ENCODE measurements around the gene UNC13D.
"Not testable (repeated sequence)": the region's sequence is repeated elsewhere in the genome, so short reads cannot be mapped to it uniquely, and the experiment has no call there.

Gene UNC13D

DNA sequence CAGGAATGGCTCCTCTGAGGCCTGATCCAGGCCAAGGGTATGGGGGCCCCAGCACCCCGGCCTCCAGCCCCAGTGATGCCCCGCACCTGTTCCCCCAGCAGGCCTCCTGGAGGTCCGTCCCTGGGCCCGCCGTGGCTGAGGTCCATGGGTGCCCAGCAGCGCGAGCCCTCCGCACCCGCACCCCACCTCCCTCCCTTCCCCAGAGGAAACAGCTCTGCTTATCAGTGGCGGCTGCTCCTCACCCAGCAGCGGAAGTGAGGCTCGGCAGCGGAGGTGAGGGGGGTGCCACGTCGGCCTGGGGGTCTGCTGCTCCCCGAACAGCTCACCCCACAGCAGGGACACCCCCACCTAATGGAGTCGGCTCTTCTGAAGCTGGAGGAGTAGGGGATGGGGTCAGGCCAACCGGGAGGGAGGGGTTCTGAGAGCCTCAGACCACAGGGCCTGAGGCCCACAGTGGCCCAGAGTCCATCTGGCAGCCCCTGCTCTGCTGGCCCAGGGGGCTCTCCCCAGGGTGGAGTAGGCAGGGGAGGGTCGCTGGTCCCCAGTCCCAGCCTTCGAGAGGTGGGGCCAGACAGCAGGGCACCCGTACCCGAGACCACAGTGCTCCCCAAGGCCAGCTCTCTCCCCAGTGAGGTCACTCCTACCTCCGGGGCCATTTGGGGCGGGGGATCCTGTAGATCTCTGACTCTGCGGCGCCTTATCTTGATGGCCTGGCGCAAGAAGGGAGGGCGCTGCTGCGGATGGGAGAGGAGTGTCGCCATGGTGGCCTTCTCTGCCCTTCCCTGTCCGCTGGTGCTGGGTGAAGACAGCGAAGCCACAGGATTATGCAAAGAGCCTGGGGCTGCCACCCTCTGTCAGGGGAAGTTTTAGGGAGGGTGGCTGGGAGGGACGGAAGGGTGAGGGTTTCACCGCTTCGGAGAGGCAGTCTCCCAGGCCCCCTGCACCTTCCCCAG, at the start of gene UNC13D:
UNC13D (minus strand) TSS at position 828 of the 953 bp plus-strand sequence; CDS start at position 761, 67 bp downstream.
- DNase-seq (ENCODE audit: low spot score): no peak

DNA sequence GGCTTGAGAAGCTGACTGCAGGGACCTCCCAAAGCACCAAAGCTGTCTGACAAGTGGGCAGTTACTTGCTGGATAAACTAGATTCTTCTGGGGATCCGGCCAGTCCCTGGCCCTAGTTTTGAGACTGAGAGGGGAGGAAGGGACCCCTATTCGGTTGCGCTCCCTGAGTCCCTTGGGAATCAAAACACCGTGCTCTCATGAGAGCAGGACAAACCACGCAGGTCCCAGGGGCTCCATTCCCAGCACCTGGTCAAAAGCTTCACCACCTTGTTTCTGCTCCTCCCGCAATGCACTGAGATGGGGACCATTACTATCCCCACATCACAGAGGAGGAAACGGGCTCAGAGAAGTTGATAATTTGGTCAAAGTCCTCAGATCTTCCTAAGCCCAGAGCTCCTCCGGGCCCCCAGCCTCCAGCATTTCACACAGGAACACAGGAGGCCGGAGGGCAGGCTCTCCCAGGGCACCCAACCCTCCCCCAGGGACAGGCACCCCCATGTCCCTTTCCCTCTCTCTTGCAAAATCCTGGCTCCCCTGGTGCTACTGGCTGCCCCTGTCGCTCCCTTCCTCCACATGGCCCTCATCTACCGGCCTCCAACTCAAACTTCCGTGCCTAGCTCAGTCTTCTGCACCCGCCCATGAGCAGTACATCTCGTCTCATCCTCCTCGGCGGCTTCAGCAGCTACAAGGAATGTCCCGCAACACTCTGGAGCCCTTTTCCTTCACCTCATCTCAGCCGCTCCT, 49.3 kb upstream of the UNC13D start:
- DNase-seq (ENCODE audit: low spot score): no peak

DNA sequence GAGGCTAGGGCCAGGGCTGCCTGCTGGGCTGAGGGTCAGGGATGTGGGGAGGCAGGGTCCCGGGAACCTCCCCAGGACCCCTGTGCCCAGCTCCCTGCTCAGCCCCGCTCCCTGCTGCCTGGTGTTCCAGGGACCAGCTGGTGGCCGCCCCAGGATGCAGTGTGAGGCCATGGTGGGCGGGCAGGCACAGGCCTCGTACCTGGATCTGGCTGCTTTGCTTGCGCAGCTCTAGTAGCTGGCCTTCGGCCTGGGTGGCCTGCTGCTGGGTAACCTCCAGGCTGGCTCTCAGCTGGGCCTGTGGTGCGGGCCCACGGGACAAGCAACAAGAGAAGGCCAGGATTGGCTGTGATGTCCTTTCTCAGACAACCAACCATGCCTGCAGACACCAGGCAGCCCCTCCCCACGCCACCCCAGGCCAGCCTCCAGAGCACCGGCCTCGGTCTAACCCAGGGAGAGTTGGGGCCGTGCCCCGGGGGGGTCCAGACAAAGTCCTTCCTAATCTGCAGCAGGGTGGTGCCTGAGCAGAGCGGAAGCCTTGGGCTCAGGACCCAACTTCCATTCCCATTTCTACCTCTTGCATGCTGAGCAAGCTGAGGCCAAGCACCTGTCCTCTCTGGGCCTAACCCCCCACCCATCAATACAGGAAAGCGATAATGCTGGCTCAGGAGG, 48.5 kb upstream of the UNC13D start:
- no peak for DNase-seq (ENCODE audit: low spot score)

DNA sequence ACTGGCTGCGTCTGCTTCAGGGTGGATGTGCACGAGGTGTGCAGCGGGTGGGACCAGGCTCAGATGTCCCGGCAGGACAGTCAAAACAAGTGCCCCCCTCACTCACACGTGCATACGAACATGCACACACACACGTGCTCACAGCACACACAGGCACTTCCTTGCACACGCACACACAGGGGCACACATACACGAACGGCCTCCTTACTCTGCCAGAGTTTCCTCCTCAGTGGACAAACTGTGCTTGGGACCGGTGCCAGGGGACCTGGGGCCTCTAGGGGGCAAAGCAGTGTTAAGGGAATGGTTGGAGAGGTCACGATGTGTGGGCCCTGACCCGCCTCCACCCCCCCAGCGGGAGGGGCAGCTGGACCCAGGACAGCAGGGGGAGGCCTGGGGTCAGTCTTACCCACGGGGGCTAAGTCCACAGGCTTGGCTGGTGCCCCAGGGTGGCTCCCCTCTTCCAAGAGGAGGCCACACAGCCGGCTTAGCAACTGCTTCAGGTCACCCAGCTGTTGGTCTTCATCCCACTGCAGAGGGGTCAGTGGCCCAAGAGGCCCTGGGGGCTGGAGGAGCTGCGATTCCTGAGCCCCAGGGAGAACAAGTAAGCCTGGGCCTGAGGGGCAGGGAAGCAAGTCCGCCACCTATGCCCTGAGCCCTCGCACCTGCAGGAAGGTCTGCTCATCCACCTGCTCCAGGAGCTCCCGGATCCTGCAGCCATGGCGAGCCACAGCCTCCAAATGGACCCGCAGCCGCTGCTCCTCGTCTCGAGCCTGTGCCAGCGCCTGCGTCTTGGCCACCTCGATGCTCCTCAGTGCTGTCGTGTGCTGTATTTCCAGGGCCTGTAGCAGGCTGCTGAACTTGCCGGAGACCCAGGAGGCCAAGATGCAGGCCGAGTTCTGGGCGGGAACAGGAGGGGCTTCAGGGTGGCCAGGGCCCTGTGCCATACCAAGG, 47.7 kb upstream of the UNC13D start:
- no peak for DNase-seq (ENCODE audit: low spot score)

DNA sequence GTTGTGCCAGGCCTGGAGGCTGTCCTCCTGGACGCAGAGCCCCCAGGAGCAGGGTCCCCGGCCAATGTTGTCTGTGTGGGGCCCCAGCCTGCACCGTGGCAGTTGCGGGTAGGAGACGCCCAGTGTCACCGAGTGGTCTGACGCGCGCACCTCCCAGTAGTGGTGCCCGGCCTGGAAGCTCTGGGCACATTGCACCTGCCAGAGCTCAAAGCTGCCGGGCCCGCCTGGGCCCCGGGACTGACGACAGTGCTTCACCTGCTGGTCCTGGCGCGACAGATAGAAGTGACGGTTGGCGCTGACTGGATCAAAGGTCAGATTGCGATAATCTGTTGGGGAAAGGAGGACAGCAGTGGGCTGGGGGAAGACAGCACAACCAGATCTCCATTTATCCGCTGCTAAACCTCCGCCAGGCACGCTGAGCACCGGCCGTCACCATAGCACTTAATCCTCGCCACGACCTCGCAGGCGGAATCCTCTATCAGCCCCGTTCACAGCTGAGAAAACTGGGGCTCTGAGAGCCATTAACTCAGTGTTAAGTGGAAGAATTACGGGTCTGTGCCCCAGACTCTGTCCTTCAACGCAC, 46.9 kb upstream of the UNC13D start:
- no peak for DNase-seq (ENCODE audit: low spot score)

DNA sequence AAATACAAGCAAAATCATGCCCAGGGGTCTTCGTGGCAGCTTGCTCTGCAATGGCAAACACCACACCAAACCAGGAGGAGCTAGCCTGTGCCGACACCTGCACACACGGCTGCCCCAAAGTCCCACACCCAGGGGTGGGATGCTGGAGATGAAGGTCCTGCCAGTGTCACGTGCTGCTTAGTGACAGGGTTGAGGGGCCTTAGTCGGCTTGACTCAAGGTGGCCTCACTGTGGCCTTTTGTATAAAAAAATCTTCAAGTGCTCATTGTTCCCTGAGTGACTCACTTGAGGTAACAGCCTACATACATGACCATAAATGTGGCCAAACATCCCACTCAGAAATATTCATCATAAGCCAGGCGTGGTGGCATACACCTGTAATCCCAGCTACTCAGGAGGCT, 45.2 kb upstream of the UNC13D start:
- no peak for DNase-seq (ENCODE audit: low spot score)

DNA sequence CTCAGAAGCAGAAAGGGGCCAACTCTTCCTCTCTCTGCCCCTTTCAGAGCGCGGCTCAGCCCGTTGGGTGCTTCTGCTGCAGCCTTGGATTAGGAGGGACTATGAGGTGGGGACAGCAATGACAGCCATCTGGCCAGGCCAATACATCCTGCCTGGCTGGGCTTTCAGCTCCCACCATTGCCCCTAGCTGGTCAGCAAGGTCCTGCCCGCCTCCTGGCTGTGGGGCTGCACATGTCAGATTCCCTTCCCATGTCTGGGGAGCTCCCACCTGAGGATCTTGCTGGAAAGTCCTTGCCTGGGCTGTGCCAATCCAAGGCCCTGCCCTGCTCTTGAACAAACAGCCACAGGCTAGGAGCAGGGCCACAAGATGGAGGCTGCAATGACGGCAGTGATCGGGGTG, 44.3 kb upstream of the UNC13D start:
- no peak for DNase-seq (ENCODE audit: low spot score)

DNA sequence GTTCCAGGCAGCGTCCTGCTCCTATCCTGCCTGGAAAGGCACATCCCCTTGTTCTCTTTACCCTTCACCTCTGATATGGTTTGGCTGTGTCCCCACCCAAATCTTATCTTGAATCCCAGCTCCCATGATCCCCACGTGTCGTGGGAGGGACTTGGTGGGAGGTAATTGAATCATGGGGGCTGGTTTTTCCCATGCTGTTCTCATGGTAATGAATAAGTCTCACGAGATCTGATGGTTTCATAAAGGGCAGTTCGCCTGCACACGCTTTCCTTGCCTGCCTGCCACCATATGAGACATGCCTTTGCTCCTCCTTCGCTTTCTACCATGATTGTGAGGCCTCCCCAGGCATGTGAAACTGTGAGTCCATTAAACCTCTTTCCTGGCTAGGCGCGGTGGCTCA, 41.7 kb upstream of the UNC13D start:
- DNase-seq (ENCODE audit: low spot score): not testable (repeated sequence)

DNA sequence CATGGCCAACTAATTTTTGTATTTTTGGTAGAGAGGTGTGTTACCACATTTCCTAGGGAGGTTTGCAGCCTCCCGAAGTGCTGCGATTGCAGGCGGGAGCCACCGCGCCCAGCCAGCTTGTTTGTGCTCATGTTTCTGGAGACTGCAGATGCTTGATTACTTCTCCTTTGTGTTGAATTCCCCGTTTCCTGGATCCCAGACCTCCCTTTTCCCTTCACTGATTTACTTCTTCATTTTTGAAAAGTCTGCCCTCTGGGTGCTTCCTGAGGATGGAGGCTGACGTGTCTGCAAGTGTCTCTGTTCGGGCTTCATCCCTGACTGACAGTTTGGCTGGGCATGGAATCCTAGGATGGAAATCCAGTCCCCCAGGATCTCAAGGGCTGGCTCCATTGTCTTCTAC, 41.2 kb upstream of the UNC13D start:
- DNase-seq (ENCODE audit: low spot score): no peak

DNA sequence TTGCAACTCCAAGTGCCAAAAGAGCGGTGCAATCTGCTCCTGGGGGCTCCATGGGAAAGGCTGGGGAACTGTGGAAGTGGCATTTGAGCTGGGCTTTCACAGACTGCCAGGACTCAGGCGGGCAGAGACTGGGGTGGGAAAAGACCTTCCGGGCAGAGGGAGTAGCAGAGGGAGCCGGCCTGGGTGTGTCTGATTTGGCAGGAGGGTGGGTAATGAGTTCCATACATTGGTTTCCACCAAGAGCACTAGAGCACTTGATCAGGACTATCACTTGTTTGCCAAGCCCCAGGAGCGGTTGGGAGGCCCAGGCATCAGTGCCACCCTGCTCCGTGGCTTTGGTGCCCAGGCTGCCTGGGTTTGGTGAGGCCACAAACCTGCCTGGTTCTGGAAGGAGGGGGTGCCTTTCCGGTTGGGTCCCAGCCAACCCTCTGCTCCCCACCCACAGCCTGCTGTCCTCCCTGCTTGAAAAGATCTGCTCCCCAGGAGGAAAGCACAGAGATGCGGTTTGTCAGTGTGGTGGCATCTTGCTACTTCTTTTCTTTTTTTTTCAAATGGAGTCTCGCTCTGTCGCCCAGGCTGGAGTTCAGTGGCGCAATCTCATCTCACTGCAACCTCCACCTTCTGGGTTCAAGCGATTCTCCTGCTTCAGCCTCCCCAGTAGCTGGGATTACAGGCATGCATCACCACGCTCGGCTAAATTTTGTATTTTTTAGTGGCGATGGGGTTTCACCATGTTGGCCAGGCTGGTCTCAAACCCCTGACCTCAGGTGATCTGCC, 37.7 kb upstream of the UNC13D start:
- no peak for DNase-seq (ENCODE audit: low spot score)

DNA sequence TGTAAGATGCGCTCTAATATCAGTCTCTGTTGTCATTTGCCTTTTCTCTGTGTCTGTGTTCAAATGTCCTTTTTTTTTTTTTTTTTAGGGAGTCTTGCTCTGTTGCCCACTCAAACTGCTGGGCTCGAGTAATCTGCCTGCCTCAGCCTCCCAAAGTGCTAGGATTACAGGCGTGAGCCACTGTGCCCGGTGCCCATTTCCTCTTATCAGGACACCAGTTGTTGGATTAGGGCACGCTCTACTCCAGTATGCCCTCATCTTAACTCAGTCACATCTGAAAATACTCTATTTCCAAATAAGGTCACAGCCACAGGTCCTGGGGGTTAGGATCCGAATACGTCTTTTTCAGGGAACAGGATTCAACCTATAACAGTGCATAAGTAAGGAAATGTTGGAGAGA, 36.1 kb upstream of the UNC13D start:
- DNase-seq (ENCODE audit: low spot score): no peak

DNA sequence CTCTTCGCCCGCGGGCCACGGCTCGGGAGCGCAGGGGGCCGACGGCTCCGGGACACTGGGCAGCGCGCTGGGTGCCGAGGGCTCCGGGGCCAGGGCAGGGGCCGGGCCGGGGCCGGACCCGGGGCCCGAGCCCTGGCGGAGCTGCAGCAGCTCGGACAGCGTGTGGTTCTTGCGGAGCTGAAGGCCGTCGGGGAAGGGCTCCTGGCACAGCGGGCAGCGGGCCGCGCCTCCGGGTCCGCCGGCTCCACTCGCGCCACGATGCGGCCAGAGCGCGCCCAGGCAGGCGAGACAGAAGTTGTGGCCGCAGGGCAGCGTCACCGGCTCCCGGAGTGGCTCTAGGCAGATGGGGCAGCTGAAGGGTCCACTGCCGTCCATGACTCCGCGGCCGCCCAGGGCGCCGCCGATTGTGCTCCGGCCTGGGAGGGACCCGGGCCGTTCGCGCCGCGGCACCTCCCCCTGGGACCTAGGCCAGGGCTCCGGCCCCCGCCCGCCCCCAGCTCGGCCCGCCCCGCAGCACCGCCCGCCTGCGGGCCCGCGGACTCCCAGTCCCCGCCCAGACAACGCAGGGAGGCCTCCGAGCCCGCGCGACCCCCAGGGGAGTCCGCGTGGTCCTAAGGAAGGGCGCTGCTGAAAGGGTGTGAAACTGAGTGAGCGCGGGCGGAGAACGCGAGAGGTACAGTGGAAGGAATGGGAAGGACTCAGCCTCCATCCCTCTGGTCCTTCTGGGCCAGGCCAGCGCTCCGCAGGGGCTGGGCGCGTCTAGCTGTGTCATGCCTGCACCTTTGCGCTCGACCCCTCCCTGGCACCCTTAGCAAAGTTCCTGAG, 34.2 kb upstream of the UNC13D start, which contains the start of gene TRIM47:
TRIM47 (minus strand) TSS at position 408 of the 825 bp plus-strand sequence; CDS start at position 375, 33 bp downstream.
- DNase-seq (ENCODE audit: low spot score): peak; percentile 68

DNA sequence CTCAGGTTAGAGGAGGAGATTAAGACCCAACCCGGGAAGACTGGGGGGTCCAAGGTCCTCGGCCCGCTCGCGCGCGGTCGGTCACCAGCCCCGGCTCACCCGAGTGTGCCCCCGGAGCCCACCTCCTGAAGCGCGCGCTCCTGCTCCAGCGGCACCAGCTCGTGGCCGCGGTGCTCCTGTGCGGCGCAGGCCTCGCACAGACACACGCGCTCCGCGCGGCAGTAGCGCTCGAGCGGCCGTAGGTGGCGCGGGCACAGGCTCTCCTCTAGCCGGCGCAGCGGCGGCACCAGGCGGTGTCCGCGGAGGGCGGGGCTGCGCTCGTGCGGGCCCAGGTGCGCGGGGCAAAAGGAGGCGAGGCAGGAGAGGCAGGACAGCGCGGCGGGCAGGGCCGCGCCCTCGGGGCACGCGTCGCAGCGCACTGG, 33.6 kb upstream of the UNC13D start:
- DNase-seq (ENCODE audit: low spot score): peak; percentile 73

DNA sequence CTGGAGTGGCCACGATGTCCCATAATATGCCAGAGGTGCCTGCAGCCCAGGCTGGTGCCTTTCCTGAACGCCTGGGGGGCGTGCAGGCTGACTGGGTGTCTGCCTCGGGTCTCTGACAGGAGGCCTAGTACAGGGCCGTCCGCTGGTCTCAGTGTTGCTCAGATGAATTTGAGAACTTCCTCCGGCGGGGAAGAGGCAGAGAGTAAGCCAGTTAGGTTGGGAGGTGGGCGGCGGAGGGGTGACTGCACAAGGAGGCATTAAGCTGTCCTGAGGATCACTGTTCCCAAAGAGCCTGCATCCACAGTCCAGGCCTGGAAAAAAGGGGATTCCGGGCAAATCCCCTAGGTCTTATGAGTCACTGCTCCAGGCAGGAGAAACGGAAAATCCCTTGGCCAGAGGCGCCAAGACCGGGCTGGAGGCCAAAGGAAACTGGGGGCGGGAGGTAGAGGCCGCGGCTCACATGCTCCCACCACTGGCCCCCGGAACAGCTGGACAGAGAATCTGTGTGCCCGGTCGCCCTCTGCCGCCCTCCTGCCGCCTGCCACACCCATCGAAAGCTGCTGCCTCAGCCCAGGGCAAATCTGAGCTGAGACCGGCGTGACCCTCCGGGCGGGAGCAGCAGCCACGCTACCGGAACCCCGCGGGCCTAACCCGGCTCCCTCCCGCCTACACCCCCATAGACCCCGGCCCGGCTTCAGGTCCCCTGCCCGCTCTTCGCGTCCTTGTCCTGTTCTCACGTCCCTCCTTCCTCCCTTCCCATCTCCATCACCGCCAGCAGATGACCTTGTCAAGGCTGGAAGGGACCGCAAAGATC, 32.9 kb upstream of the UNC13D start:
- peak; percentile 91 for DNase-seq (ENCODE audit: low spot score)

DNA sequence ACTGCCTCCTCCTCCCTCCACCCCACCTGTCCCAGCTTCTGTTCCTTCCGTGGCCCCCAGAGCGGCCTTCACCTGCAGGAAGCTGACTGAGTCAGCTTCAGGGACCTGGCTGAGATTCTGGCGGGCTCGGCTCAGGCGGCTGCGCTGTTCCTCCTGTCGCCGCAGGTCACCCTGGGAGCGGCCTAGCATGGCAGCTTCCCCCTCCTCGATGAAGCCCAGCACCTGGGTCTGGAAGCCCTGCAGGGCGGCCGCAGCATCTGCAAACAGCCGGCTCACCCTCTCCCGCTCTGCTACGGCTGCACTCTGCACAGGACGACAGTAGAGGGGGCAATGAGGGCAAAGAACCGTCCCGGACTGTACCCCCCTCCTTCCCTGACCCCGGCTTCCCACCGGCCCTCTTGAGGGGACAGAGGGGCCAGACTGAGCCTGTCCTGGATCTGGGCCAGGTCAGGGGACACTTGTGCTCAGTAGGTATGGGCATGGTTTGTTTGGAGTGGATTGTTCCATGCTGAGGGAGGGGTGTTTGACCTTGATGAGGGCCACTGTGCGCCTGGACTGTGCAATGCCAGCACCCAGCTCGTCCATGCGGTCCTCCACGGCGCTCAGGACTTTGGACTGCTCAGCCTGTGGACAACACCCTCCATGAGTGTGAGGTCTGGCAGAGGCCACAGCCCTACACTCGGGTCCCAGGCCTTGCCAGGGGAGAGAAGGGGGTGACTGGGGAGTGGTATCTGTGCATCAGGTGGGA, 32.2 kb upstream of the UNC13D start:
- no peak for DNase-seq (ENCODE audit: low spot score)

DNA sequence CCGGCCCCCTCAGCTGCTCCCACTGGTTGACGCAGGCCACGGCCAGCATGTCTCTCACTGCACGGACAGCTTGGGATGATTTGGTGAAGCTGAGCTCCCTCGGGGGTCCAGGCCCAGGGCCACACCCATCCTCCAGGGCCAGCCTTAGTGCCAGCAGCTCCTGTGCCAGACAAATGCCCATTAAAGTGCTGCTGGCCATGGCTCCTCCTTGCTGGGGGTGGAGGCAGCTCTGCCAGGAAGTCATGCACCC, 31.7 kb upstream of the UNC13D start:
- DNase-seq (ENCODE audit: low spot score): no peak

DNA sequence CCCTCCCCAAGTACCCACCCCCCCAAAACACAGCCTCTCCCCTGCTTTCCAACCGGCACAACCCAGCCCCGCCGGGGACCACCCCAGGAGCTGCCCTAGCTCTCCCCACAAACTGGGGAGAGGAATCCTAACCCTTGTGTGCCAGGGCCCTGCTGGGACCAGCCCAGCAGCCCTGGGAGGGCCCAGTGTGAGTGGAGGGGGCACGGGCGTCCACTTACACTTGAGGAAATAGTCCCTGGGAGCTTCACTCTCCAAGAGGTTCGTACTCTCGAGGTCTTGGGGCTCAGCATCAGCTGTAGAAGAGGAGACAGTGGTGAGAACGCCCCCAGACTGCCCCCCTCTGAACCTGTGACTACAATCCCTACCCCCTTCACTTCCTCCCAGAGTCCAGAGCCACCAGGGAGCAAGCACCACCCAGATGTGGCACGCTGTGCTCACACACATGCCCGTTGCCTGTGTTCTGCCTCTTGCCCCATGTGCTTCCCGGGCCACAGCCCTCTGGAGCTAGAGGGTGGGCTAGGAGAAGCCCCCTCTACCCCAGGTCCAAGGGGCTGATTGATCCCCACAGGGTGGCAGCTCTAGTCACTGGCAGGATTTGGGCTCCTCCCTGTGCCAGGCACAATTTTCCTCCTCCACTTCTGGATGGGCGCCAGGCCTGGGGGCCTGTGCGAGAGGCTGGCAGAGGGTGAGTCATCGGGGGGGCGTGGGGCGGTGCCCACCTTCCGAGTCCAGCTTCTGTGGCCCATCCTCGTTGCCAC, 31.2 kb upstream of the UNC13D start:
- DNase-seq (ENCODE audit: low spot score): no peak
